Measurements from ENCODE around the gene DOCK11. TPM values are rescaled to one million over a fixed set of nuclear protein-coding genes. Genes with fewer than 3 reads are reported as not detected.

DOCK11 gene
- 26.3 and 31.8 TPM in 2 replicates for total RNA-seq

GRCh38 chrX:118495061-118495921 lies at the start of gene DOCK11:
Gene DOCK11, plus strand, starts transcription at chrX:118495815. Its CDS starts 157 bp downstream, at chrX:118495972.

DNA sequence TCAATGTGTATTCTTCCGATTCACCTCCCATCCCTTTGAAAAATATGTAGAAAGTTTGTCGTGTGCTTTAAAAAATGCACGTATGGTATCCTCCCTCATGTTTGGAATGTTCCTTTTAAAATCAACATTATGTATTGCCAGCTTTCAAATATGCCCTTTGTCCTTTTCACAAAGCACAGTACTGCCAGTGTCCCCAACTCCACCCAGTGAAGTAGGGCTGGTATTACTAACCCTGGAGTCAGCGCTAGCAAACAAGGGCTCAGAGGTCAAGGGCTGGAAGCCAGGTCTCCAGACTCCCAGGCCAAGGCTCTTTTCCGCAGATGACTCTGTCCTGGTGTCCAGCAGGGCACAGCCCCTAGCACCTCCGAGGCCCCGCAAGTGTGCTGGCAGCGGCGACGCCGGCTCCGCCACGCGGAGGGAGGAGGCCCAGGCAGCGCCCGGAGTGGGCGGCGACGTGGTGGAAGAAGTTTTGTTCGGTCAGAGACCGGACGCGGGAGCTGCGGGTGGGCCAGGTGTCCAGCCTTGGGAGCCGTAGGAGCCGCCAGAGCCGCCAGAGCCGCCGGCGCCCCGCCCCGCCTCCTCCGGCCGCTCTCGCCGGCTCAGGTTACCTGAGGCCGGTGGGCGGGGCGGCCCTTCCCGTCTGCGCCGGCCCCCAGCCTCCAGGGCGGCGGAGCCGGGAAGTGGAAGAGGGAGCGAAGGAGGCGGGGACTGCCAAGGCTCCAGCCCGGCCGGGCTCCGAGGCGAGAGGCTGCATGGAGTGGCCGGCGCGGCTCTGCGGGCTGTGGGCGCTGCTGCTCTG lies 231.5 kb downstream of the DOCK11 start, which contains the start of gene IL13RA1:
Gene IL13RA1 (plus strand): TSS at position 720 of the 799 bp plus-strand sequence. CDS start 33 bp downstream, at position 753.

Other genes with a start within 250 kb of the DOCK11 start
- gene WDR44, start 149.7 kb upstream of the DOCK11 start, total RNA-seq, result 6.3 and 9.0 TPM in 2 replicates
- gene IL13RA1, start 231.8 kb downstream of the DOCK11 start, total RNA-seq, result 22.2 and 62.9 TPM in 2 replicates